Activated T-cell treated with anti-CD3 and anti-CD28 coated beads, Interleukin-2, amount 50 U/mL, for 1 hour (primary cell): ENCODE results near the gene SERF2.
"Not testable (repeated sequence)": the region's sequence is repeated elsewhere in the genome, so short reads cannot be mapped to it uniquely, and the experiment has no call there.

Source experiments
- DNase-seq: peaks from one replicate; pipeline ENCODE4 v3.0.0-alpha.2; 2020

Gene SERF2

DNA sequence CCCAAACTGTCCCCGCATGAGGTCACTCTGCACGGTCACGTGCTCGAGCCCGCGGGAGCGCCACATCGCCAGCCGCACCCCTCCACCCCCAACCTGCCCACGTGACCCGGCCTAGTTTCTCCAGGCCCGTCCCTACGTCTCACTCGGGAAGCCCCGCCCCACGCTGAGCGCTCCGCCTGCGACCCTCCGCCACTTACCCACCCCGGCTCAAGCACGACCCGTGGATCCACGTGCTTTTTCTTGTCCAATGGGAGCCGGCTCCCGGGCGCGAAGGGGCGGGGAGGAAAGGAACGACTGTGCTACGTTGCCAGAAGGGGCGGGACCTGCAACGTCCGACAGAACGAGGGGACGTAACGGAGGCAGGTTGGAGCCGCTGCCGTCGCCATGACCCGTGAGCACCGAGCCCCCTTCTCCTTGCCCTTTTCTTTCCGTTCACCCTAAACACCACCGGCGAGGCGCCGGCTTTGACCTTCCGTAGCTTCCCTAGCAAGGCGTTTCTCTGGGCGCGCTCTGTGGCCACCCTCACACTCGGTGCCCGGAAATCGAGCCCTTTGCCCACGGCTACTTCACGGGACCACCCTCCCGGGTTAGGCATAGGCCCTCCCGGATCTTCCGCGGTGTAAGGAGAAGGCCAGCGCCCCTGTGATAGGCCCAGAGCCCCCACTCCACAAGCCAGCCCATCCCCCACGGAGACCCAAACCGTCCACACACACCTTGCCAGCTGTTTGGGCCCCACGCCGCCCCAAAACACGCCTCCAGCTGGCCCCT, at the start of gene SERF2:
Gene SERF2 (plus strand): TSS at position 328 of the 768 bp plus-strand sequence. CDS start 57 bp downstream, at position 385.
- DNase-seq = peak; percentile 99

DNA sequence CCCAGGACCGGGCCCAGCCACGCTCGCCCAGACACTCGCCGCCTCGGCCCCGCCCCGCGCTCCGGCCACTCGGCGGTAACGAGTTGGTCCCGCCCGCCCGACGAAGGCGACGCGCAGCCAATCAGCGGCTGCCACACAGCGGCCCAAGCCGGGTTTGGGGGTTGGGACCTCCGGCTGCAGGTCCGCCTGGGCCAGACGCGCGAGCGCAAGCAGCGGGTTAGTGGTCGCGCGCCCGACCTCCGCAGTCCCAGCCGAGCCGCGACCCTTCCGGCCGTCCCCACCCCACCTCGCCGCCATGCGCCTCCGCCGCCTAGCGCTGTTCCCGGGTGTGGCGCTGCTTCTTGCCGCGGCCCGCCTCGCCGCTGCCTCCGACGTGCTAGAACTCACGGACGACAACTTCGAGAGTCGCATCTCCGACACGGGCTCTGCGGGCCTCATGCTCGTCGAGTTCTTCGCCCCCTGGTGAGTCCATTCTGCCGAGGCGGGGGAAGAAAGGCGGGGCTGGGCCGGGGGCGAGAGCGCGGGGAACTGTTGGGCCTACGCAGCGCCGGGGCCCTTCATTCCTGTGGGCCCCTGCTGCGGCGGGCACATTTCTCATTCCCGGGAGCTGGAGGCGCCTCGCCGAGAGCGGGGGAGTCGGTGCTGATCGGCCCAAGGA, 45.7 kb upstream of the SERF2 start, which contains the start of gene PDIA3:
Gene PDIA3 (plus strand): TSS at position 194 of the 658 bp plus-strand sequence. CDS start 102 bp downstream, at position 296.
- DNase-seq = peak; percentile 88

DNA sequence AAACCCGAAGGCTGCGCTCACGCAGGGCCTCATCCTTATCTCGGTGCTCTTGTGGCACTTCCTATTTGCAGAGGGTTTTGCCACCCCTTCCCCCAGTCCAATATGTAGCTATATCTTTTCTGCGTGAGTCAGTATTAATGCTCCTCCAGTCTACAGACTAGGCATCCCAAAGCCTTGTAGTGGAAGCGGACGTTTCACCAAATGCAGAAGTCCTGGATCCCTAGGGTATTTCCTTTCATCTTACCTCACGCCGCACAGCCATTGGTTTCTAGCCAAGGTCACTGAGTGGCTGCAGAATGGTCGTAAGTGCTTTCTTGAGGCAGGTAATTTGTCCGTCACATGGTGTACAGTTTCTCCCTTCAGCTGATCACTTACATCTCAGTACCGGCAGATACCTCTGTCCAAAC, 45.2 kb upstream of the SERF2 start:
- DNase-seq = not testable (repeated sequence)

DNA sequence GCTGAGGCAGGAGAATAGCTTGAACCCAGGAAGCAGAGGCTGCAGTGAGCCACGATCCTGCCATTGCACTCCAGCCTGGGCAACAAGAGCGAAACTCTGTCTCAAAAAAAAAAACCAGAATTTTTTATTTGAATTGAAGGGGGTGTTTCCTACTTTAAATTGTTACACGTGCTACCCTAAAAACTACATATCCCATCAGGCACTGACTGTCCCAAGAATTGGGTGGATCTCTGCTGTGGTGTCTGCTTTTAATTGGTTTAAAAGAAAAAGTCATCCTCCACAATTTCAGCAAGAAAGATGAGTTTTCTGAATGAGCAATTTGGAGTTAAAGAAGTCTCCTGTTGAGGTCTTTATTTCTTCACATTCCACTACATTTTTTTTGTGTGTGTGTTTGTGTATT, 43.7 kb upstream of the SERF2 start:
- no peak for DNase-seq

DNA sequence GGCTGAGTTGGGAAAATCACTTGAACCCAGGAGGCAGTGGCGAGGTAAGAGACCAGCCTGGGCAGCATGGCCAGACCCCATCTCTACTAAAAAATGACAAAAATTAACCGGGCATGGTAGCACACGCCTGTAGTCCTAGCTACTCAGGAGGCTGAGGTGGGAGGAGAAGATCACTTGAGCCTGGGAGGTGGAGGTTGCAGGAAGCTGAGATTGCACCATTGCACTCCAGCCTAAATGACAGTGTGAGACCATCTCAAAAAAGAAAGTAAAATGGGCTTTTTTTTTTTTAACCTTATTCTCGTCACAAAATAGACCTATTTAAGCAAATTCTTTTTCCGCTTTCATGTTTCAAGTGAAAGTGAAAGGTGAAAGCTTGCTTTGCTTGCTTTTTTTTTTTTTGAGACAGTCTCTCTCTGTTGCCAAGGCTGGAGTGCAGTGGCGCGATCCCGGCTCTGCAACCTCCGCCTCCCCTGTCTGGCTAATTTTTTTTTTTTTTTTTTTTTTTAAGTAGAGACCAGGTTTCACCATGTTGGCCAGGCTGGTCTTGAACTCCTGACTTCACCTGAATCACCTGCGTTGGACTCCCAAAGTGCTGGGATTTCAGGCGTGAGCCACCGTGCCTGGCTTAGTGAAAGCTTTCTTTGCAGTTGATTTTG, 42.3 kb upstream of the SERF2 start:
- no peak for DNase-seq

DNA sequence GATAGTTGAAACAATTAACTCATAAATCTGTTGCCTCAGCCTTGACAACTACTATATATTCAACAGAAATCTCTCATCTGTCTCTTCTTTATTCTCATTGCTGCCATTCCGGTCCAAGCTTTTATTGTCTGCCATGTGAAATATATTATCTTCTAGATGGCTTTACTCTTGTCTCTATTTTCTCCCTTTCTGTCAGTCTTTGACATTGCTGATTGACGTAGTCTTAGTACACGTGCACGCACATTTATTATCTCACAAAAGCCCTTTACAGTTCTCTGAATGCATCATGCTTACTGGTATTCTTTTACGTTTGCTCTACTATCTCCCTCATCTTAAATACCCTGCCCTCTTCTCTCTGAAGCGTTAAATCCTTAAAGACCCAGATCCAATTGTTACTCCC, 40.2 kb upstream of the SERF2 start:
- DNase-seq = no peak

DNA sequence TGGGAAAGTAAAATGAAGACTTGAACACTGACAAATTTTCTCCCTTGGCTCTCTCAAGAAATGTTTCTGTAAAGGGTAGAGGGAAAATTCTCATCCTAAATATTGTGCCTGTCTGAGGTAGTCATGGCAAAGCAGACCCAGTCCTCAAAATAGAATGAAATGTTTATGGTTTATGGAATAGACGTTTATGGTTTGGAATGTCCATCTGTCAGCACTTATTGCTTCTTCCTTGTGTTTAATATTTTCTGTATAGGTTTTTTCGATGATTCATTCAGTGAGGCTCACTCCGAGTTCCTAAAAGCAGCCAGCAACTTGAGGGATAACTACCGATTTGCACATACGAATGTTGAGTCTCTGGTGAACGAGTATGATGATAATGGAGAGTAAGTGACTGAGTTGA, 29.3 kb upstream of the SERF2 start:
- DNase-seq = no peak

DNA sequence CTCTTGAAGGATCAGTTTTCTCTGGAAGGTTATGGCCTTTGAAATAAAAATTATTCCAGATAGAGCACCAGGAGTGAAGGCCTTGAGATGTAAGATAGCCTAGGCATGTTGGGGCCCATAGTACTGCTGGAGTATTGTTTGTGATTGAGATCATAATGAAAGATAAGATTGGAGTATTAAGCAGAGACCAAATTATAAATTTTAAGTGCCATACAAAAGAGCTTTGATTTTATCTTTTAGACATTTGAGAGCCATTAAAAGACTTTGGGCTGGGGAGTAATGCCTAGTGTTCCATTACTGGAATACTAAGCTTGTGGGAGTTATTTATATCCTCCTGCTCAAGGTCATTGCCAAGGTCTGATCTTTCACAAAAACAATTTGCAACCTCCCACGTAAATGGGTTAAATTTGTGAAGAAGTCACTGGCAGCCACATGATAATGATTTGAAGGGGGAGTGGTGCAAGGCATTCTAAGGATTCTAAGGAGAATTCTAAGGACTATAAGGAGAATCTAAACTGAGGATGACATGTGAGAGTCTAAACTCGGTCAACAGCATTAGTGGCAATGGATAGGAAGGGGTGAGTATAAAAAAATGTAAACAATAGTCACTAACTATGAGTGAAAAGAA, 28.2 kb upstream of the SERF2 start:
- DNase-seq = no peak

DNA sequence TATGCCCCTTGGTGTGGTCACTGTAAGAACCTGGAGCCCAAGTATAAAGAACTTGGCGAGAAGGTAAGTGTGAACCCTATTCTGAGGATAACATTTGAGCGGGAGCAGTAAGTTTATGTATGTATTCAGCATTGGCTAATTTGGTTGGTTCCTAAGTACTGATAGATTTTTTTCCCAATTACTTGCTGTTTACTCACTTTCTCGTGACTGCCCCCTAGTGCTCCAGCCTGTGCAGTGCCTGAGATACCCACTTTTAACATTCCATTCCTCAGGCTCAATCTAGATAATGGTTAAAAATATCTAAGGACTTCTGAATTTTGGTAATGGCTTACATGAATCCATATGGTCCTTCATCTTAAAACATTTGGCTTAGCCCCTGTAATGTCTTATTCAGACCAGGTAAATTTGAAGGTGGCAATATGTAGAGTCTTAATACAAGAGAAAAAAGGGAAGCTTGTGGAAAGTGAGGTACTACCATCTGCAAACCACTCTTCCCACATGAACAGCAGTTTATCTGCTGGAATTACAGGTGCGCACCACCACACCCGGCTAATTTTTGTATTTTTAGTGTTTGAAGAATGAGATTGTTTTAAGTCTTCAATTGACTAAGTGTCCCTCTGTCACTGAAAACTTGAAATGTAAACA, 22.4 kb upstream of the SERF2 start:
- DNase-seq = peak; percentile 61

DNA sequence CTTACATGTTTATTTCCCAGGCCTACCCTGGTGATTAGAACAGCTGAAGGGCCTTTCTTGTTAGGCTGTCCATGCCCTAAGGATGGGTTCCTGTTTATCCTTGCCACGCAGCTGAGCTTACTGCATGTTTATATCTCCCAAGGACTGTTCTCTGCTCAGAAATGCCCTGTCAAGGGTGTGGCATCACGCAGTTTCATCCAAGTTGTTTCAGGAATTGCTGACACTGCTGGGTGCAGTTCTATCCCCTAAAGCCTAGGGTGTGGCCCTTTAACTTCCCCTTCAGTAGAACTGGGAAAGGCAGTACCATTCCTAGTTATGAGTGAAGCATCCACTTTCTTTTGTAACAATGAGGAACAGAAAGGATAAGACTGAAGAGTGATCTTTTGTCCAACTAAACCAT, 20.3 kb upstream of the SERF2 start:
- DNase-seq = no peak

DNA sequence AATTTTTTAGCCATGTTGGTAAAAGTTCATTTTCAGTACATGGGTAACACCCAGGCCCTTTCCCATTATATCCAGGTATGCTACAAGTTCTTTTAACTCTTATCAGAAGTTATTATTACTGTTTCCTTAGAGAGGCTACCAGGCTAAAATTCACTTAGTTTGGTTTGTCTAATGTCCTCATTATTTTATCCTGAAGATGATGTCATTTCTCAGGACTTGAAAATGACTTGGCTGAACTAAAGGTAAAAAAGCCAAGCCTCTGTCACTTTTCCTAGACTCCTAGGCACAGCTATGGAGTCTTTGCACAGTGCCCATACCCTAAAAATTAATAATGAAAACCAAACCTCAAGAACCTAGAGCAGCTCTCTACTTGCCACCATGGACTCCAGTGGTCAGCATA, 19.5 kb upstream of the SERF2 start:
- DNase-seq = no peak

DNA sequence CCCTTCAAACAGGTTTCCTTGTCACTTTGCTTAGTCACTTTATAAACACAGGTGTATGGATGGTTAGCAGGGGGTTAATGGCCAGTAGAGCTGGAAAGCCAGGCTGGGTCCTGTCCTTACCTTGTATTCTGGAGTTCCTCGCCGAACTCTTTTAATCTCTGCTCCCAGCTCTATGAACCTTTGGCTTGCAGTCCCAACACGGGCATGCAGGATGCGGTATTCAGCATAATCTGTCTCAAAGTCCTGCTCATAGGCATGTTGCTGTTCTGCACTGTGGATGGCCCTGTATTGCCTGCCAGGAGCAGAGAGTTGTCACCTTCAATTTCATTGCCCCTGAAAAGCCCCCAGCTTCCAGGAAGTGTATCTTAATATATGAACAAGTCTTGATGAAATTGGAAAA, 18.1 kb upstream of the SERF2 start:
- no peak for DNase-seq

DNA sequence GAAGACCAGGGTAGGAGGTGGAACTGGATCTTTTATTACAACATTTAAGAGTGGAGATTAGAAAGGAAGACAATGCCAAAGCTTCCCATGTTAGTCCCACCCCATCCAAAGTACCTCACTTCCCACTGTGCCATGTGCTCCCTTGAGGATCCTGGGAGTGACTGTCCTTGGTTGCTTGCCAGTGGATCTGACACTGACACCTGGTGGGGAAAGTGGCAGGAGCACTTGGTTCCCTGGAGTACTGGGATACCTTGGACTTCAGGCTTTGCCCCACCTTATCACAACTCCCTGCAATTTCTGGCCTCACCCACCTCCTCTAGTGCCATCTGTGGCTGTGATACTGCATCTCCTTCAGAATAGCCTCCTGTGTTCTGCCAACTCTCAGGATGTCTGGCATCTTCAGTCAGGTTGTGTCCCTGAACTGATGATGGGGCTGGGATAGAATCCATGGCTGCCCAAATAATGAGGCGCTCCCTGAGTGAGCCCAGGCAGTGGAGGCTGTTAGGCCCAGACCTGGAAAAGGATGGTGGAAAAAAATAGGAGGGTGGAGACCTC, 16.6 kb upstream of the SERF2 start:
- DNase-seq = no peak

DNA sequence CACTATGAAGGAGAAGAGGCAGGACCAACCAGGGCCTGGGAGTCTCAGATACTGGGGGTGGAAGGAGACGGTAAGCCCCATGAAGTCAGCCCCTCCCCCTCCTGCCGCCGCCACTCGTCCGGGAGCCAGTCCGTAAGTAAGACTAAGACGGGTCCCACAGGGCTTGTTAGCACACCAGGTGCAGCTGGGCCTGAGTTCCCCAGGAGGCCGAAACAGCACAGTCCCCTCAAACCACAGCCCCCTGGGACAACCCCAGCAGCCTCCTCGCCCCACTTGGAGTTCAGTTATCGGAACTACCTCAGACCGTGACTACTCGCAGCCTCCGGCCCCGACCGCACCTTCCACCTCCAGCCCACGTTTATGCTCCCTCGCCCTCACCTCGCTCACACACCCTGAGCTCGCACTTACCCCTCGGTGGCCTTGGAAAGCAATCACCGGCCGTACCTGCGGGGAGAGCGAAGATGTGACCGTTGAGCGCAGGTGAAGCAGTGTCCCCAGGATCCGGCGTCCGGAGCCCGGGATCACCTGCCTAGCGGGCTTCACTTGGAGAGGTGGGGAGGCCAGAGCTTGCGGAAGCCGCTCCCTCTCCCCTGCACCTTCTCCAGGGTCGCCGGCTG, 15.9 kb upstream of the SERF2 start:
- peak; percentile 33 for DNase-seq

DNA sequence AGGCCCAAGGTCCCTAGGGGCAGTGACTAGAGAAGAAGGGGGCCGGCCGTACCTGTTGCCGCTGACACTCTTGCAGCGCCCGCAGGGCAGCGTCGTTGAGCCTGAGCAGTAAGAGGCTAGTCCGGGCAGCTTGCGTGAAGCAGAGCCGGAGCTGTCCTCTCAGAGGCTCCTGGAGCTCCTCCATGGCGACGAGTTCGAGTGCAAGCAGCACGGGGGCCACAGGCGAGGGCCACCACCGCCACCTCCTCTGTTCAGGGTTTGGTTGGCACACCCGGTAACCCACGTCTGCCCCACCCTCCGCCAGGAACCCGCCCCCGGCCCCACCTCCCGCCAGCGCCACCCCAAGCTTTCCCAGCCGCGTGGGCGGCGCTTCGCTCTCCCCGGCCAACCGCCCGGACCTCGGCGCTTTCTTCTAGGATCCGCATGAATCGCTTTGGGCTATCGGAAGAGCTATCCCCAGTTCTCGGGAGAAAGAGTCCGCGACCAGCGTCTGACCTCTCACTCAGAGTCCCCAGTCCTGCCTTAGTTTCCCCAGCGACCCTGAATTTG, 15.3 kb upstream of the SERF2 start, which contains the start of gene ELL3:
Gene ELL3 (minus strand): TSS at position 249 of the 549 bp plus-strand sequence. CDS start 65 bp downstream, at position 184.
- peak; percentile 81 for DNase-seq

DNA sequence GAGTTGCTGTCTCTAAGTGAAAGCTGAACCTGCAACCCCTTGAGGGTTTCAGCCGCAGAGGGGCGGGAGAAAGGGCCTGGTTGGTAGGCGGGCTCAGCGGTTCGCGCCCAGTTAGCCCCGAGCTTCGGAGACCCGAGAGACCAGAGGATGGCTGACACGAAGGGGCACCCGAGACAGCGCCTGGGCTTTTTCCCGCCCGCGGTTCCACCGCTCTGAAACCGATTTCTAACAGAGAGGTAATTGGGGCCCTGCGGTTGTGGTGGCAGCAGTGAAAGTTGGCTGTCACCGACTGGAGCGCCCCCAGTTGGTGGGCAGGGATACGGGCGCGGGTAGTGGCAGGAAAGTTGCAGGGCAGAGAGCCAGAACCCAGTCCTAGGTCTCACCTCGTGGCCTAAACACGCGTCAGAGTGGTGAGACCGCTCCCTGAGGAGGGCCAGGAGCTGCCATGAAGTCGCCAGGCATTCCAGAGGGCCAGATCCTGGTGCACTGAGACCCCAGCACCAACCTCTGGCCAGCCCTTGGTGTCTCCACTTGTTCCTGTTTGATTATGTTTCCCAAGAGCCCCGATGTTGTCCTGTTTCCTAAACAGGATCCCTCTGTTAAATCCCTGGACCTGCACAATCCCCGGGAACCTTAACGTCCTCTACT, 14.7 kb upstream of the SERF2 start:
- DNase-seq = peak; percentile 85

DNA sequence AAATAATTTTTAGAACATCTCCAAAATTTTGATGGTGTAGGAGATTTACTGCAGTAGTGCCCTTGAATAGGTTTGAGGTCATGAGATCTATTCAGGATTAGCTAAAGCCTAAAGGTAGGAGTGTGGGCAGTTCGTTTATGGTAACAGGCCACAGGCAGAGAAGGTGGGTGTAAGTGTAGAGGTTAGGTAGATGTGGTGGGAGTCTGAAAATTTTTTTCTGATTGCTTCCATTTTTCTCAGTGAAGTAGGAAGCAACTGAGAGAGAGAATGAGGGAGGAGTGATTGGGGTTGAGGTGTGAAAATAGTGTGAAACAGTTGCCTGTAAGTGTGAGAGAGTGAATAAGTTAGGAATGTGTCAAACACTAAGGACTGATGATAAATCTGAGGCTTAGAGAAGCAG, 13.1 kb upstream of the SERF2 start:
- DNase-seq = no peak

DNA sequence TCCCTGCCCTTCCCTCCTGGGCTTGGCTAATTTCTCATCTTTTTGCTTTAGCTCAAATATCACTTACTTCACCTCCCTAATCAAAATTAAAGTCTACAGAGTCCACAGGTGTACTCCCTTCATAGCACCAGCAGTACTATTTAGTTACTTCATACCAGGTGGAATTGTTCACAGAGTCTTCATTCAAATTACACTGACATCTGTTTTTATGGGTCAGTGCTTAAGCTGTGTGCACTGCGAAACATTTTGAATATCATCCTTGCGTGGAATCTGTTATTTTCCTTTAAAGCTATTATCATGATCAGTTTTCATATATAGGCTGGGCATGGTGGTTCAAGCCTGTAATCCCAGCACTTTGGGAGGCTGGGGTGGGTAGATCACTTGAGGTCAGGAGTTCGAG, 2.7 kb upstream of the SERF2 start:
- DNase-seq = no peak

DNA sequence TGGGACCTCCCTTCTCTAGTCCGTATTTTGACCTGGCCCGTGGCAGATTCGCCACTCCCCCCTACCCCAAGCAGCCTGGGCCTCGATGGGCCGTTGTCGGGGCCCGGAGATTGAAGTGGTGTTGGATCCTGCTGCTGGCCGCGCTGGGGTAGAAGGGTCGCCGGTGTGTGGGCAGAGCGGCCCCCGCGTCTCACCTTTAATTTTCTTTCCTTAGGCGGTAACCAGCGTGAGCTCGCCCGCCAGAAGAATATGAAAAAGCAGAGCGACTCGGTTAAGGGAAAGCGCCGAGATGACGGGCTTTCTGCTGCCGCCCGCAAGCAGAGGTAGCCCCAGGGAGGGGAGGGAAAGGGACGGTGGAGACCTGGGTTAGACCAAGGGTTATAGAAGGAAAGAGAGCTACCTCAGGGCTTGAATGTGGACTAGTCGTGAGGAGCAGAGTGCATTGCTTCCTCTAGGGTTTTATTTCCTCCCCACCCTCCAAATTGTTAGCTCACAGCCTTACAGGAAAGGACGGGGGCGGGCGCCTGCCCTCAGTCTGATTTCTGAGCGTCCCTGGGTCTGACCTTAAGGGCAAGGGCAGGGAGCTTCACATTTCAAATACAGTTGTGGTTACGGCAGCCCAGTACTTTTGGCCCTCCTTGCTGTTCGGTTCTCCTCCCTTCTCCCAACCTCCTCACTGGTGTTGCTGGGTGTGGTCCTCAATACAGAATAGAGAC, 799 bp downstream of the SERF2 start:
- peak; percentile 31 for DNase-seq

DNA sequence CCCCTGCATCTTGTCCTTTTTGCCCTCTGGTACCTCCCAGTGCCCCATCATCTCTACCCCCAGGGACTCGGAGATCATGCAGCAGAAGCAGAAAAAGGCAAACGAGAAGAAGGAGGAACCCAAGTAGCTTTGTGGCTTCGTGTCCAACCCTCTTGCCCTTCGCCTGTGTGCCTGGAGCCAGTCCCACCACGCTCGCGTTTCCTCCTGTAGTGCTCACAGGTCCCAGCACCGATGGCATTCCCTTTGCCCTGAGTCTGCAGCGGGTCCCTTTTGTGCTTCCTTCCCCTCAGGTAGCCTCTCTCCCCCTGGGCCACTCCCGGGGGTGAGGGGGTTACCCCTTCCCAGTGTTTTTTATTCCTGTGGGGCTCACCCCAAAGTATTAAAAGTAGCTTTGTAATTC, 1.5 kb downstream of the SERF2 start:
- no peak for DNase-seq
